Left lung (tissue), 10 donors: ENCODE measurements around the gene KATNBL1. TPM values are rescaled to one million over a fixed set of nuclear protein-coding genes. Genes with fewer than 3 reads are reported as not detected.

Experiments used
- ATAC-seq: fragments of 200-7000 bp; cut with Tn5 transposase; one replicate; pipeline ENCODE4 v1.9.1; 2020; ENCODE audit warnings: moderate library complexity
- DNase-seq, 4 donors: peaks; one replicate each; pipeline ENCODE4 v3.0.0-alpha.2; 2013 to 2020
- H3K27ac ChIP-seq, 2 donors: fragments of 200-600 bp; sonication (generic) in 1 of 2; one replicate each; pipeline versions ENCODE4 v1.5.0 to v1.8.0; 2020 to 2021
- H3K27me3 ChIP-seq, 2 donors: fragments of 200-600 bp; sonication (generic) in 1 of 2; one replicate each; pipeline versions ENCODE4 v1.5.0 to v1.8.0; 2020 to 2021
- H3K36me3 ChIP-seq, 2 donors: fragments of 200-600 bp; sonication (generic) in 1 of 2; one replicate each; pipeline versions ENCODE4 v1.5.0 to v1.8.0; 2020 to 2021
- H3K4me1 ChIP-seq, 2 donors: fragments of 200-600 bp; one replicate each; pipeline ENCODE4 v1.8.0; 2021
- H3K4me3 ChIP-seq, 2 donors: fragments of 200-600 bp; sonication (generic) in 1 of 2; one replicate each; pipeline versions ENCODE4 v1.5.0 to v1.8.0; 2020 to 2021; ENCODE audit warnings: mild to moderate bottlenecking in 1 of 2
- H3K9me3 ChIP-seq, 2 donors: fragments of 200-600 bp; sonication (generic) in 1 of 2; one replicate each; pipeline versions ENCODE4 v1.5.0 to v1.8.0; 2020 to 2021
- CTCF ChIP-seq, 2 donors: fragments of 200-600 bp; sonication (generic) in 1 of 2; IDR thresholded peaks; one replicate each; pipeline versions ENCODE4 v1.5.0 to v1.8.0; 2021; ENCODE audit warnings: antibody characterized with exemption in 2 of 2
- intact Hi-C, 2 donors: fragments of 100-400 bp; cut with DNase I; formaldehyde crosslinking; loops; one replicate each; pipeline versions ENCODE4 v1.11.2 to v1.14.2; 2022
- polyA plus RNA-seq, 6 donors: library from polyadenylated mRNA; unstranded; fragments of 120-200 nt; gene quantifications; one replicate each; pipeline ENCODE4 v1.2.1, GENCODE V29; 2013; ENCODE audit not compliant: insufficient read length in 6 of 6
- total RNA-seq, 2 donors: library from RNA; stranded (reverse); fragmentation: NEBNext Ultra II Directional; extraction: Animal tissue kit (Norgen Biotek cat#: 25700); gene quantifications; one replicate each; pipeline ENCODE4 v1.2.1, GENCODE V29; 2021
- donor health status: DM: no; HTN: yes; CAD: no.
- donor health status: DM: no; HTN: no; CAD: no.

Gene KATNBL1
- total and polyA plus RNA-seq, 8 donors = 37.4 to 112 (median 88.0) TPM

DNA sequence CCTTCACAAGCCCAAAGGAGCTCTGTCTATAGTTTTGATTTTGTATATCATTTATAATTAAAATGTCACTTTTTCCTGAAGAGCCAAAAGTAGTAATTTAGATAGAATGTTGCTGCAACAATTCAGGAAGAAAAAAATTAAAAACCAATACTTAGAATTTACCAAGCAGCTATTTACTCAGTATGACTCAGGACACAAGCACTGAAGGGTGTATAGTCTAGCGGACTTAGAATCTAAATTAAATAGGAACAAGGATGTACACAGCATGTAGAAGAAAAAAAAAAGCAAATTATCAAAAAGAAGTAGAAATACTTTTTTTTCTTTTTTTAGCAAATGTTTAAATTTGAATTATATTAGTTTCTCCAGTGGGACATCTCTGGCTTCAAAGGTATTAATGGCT lies 76.4 kb downstream of the KATNBL1 start:
- no peaks in the 10 kb centered on the region for H3K27me3 ChIP-seq
- TF ChIP-seq CTCF (IDR thresholded peaks at IDR 0.05) = no peak
- no peak overlapping the region for H3K27ac ChIP-seq
- no peaks in the 10 kb centered on the region for H3K4me1 ChIP-seq
- intact Hi-C loops = no loop called here
- ATAC-seq = no peak
- no peak for DNase-seq
- H3K36me3 ChIP-seq = peaks cover 0 to 6% of the 10 kb centered on the region in 2 donors
- H3K9me3 ChIP-seq = no peaks in the 10 kb centered on the region
- no peak overlapping the region for H3K4me3 ChIP-seq

DNA sequence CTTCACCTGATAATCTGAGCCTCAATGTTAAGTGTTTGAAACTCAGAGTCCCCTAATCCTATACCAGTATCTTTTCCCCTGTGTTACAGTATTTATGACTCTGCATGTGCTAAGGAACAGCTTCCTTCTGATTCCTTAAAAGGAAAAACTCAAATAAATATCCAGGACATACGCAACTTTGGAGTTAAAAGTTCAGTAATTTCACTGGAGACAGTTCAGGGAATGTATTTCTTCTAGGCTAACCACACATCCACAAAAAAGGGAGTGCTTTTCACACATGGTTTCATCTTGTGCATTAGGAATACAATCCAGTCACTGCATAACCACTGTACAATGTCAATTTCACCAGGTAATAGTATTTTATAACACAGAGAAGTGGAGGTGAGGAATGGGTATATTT lies 77.0 kb downstream of the KATNBL1 start:
- TF ChIP-seq CTCF (IDR thresholded peaks at IDR 0.05) = no peak
- no peak for ATAC-seq

GRCh38 chr15:34128898-34129297 lies 81.0 kb downstream of the KATNBL1 start:
- H3K4me1 ChIP-seq = no peaks in the 10 kb centered on the region
- no peaks in the 10 kb centered on the region for H3K27me3 ChIP-seq
- H3K9me3 ChIP-seq = no peaks in the 10 kb centered on the region
- H3K4me3 ChIP-seq = no peak overlapping the region
- no peaks in the 10 kb centered on the region for H3K36me3 ChIP-seq
- no peak for DNase-seq
- H3K27ac ChIP-seq = no peak overlapping the region
- no peak for ATAC-seq
- no peak for TF ChIP-seq CTCF (IDR thresholded peaks at IDR 0.05)
- intact Hi-C loops = no loop called here

More for the DNA sequence above, 77.0 kb downstream of the KATNBL1 start:
- Histone ChIP-seq H3K27me3 (no peaks in the 10 kb centered on the region), H3K27ac (no peak overlapping the region), H3K4me1 (no peaks in the 10 kb centered on the region), H3K9me3 (no peaks in the 10 kb centered on the region), H3K4me3 (no peak overlapping the region), H3K36me3 (no peaks in the 10 kb centered on the region)
- DNase-seq = no peak
- intact Hi-C loops = no loop called here

DNA sequence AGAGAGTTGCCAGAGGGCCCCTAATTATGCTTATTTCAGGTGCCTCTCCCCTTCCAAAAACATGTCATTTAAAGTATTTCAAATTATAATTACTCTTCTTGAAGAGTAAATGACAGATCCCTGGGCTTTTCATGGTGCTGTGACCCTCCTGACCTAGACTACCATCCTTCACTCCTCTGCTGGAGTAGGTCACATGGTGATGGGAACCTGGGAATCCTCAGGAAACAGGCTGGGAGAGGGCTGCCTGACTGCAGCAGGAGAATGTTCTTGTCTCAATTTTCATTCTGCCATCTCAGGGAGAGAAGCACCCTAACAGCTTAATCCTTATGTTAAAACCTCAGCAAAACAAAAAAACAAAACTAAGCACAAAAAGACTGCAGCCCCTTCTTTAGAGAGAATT lies 83.4 kb downstream of the KATNBL1 start:
- intact Hi-C loops = no loop called here
- no peak overlapping the region for H3K27ac ChIP-seq
- DNase-seq = no peak
- H3K36me3 ChIP-seq = no peaks in the 10 kb centered on the region
- no peak for ATAC-seq
- no peak for TF ChIP-seq CTCF (IDR thresholded peaks at IDR 0.05)
- H3K4me1 ChIP-seq = no peaks in the 10 kb centered on the region
- H3K4me3 ChIP-seq = no peak overlapping the region
- no peaks in the 10 kb centered on the region for H3K27me3 ChIP-seq
- no peaks in the 10 kb centered on the region for H3K9me3 ChIP-seq

DNA sequence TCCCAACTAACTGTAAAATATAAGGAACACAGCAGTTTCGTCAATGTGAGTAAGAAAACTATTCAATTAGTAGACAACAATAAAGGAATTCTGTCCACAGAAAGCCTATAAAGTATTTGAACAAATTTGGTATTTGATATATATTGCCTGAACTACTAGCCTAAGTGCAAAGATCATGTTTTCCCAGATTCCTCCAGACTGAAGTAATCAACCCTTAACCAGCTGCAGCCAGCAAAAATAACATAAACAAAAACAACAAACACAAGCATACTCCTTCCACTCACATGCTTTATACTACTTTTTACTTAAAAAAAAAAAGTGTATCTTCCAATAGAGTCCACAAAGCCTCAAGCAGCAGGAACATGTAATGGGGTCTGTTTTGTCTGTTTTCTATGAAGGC lies 84.0 kb downstream of the KATNBL1 start:
- Histone ChIP-seq H3K9me3 (no peaks in the 10 kb centered on the region), H3K4me1 (no peaks in the 10 kb centered on the region), H3K27me3 (no peaks in the 10 kb centered on the region), H3K4me3 (no peak overlapping the region), H3K36me3 (no peaks in the 10 kb centered on the region), H3K27ac (no peak overlapping the region)
- TF ChIP-seq CTCF (IDR thresholded peaks at IDR 0.05) = no peak
- ATAC-seq (no peak), DNase-seq (no peak)
- intact Hi-C loops = no loop called here
